Activated T-helper 1 cell treated with Interleukin-2 at 50 U/mL for 16 hours (primary cell): ENCODE measurements around the gene CLSTN1.
"Not testable (repeated sequence)": the region's sequence is repeated elsewhere in the genome, so short reads cannot be mapped to it uniquely, and the experiment has no call there.

ENCODE experiments used
- DNase-seq: peaks from one replicate; pipeline ENCODE4 v3.0.0-alpha.2; 2020; ENCODE audit warnings: low read depth

Gene CLSTN1

GRCh38 chr1:9825093-9826074 is 1.6 kb upstream of the CLSTN1 start:
- DNase-seq, result peak; percentile 13

GRCh38 chr1:9824702-9825089 is 931 bp upstream of the CLSTN1 start:
- DNase-seq, result no peak

GRCh38 chr1:9823693-9823942 is 147 bp downstream of the CLSTN1 start:
- DNase-seq, result no peak

- DNase-seq, result no peak
Measured at GRCh38 chr1:9822897-9823692, 670 bp downstream of the CLSTN1 start.

GRCh38 chr1:9822490-9822889 is 1.3 kb downstream of the CLSTN1 start:
- DNase-seq, result no peak

GRCh38 chr1:9821710-9822109 is 2.1 kb downstream of the CLSTN1 start:
- DNase-seq, result no peak

GRCh38 chr1:9820521-9820920 is 3.2 kb downstream of the CLSTN1 start:
- no peak for DNase-seq

GRCh38 chr1:9817734-9818133 is 6.0 kb downstream of the CLSTN1 start:
- no peak for DNase-seq

- DNase-seq, result no peak
Measured at GRCh38 chr1:9816199-9816598, 7.6 kb downstream of the CLSTN1 start.

GRCh38 chr1:9815150-9815549 is 8.6 kb downstream of the CLSTN1 start:
- no peak for DNase-seq

- no peak for DNase-seq
Measured at GRCh38 chr1:9814619-9815018, 9.1 kb downstream of the CLSTN1 start.

GRCh38 chr1:9811239-9811966 is 12.4 kb downstream of the CLSTN1 start:
- DNase-seq, result no peak

GRCh38 chr1:9809100-9809510 is 14.7 kb downstream of the CLSTN1 start:
- DNase-seq, result no peak

GRCh38 chr1:9808459-9808858 is 15.3 kb downstream of the CLSTN1 start:
- DNase-seq, result no peak

- no peak for DNase-seq
Measured at GRCh38 chr1:9807541-9807940, 16.2 kb downstream of the CLSTN1 start.

- DNase-seq, result not testable (repeated sequence)
Measured at GRCh38 chr1:9805972-9806371, 17.8 kb downstream of the CLSTN1 start.

GRCh38 chr1:9805006-9805508 is 18.7 kb downstream of the CLSTN1 start:
- no peak for DNase-seq

GRCh38 chr1:9803003-9803918 is 20.5 kb downstream of the CLSTN1 start:
- DNase-seq, result not testable (repeated sequence)

GRCh38 chr1:9801909-9802308 is 21.9 kb downstream of the CLSTN1 start:
- DNase-seq, result no peak

GRCh38 chr1:9798236-9799130 is 25.3 kb downstream of the CLSTN1 start:
- DNase-seq, result no peak
